IMR-90 (cell line): Measurements from ENCODE around the gene HSPB9. TPM values are rescaled to one million over a fixed set of nuclear protein-coding genes. Genes with fewer than 3 reads are reported as not detected.

ENCODE experiments used
- ATAC-seq: fragments of 200-7000 bp; cut with Tn5 transposase; 2 replicates; pipeline ENCODE4 v1.9.1; 2020; ENCODE audit warnings: low read depth, mild to moderate bottlenecking, moderate library complexity
- BruUV-seq: library from RNA; stranded (reverse); fragments of 400-500 nt; replicated peaks from 2 replicates; lab custom pipeline; 2021; lab: Mats Ljungman, UMichigan
- CTCF ChIA-PET: fragments of 300-600 bp; formaldehyde crosslinking; extraction: SDS; loops from one replicate; lab custom pipeline; 2021; ENCODE audit warnings: antibody characterized with exemption; lab: Yijun Ruan, JAX
- POLR2A ChIA-PET: fragments of 300-600 bp; sonication (Branson Sonifier 250); formaldehyde crosslinking; loops from one replicate; lab custom pipeline; 2022; ENCODE audit warnings: antibody characterized with exemption; ENCODE audit not compliant: unreplicated experiment; lab: Charles Lee
- DNase-seq: peaks from one replicate; pipeline ENCODE4 v3.0.0; 2013
- H2AFZ ChIP-seq: replicated peaks from 2 replicates; pipeline ENCODE3; 2013; ENCODE audit warnings: low read length, mild to moderate bottlenecking; ENCODE audit not compliant: poor library complexity
- H2AK5ac ChIP-seq: 2 replicates; pipeline ENCODE4 v1.6.1; 2013; ENCODE audit warnings: low read depth, low read length, inconsistent platforms
- H2AK9ac ChIP-seq: replicated peaks from 2 replicates; pipeline ENCODE3; 2013; ENCODE audit warnings: mild to moderate bottlenecking, low read depth, low read length, moderate library complexity; ENCODE audit not compliant: poor library complexity
- H2BK120ac ChIP-seq: 2 replicates; pipeline ENCODE4 v1.6.1; 2013; ENCODE audit warnings: low read depth, low read length, inconsistent platforms
- H2BK15ac ChIP-seq: 3 replicates; pipeline ENCODE4 v1.6.1; 2013; ENCODE audit warnings: low read depth, low read length, inconsistent platforms
- H2BK20ac ChIP-seq: 2 replicates; pipeline ENCODE4 v1.6.1; 2013; ENCODE audit warnings: low read depth, mild to moderate bottlenecking, inconsistent platforms, low read length, moderate library complexity
- H2BK5ac ChIP-seq: 2 replicates; pipeline ENCODE4 v1.6.1; 2013; ENCODE audit warnings: mild to moderate bottlenecking, low read depth, low read length, inconsistent platforms; ENCODE audit not compliant: poor library complexity, severe bottlenecking
- H3K14ac ChIP-seq: replicated peaks from 2 replicates; pipeline ENCODE4 v1.6.1; 2013; ENCODE audit warnings: low read depth, low read length, inconsistent platforms
- H3K18ac ChIP-seq: 2 replicates; pipeline ENCODE4 v1.6.1; 2013; ENCODE audit warnings: low read depth, low read length, control low read depth
- H3K23ac ChIP-seq: 2 replicates; pipeline ENCODE4 v1.6.1; 2013; ENCODE audit warnings: low read depth, low read length, inconsistent platforms
- H3K27ac ChIP-seq: 2 replicates; pipeline ENCODE4 v1.5.1; 2013; ENCODE audit warnings: mild to moderate bottlenecking, control low read depth, low read length; ENCODE audit not compliant: insufficient read depth
- H3K27me3 ChIP-seq: 2 replicates; pipeline ENCODE4 v1.6.1; 2013; ENCODE audit warnings: low read length; ENCODE audit not compliant: control insufficient read depth, insufficient read depth
- H3K36me3 ChIP-seq: 2 replicates; pipeline ENCODE4 v1.6.1; 2013; ENCODE audit warnings: low read length, mixed read lengths; ENCODE audit not compliant: control insufficient read depth, insufficient read depth
- H3K4ac ChIP-seq: 2 replicates; pipeline ENCODE4 v1.6.1; 2013; ENCODE audit warnings: low read depth, low read length, inconsistent platforms
- H3K4me1 ChIP-seq: 2 replicates; pipeline ENCODE4 v1.6.1; 2013; ENCODE audit warnings: low read length, mixed read lengths; ENCODE audit not compliant: control insufficient read depth, insufficient read depth
- H3K4me2 ChIP-seq: 2 replicates; pipeline ENCODE4 v1.6.1; 2013; ENCODE audit warnings: low read depth, mild to moderate bottlenecking, control low read depth, low read length, moderate library complexity
- H3K4me3 ChIP-seq: 2 replicates; pipeline ENCODE4 v1.5.1; 2013; ENCODE audit warnings: low read depth, mild to moderate bottlenecking, control low read depth, low read length, moderate library complexity; ENCODE audit not compliant: insufficient read depth
- H3K56ac ChIP-seq: 2 replicates; pipeline ENCODE4 v1.6.1; 2013; ENCODE audit warnings: low read length, inconsistent platforms; ENCODE audit not compliant: insufficient read depth; ENCODE audit errors: extremely low read depth
- H3K79me1 ChIP-seq, 2 experiments: 2 replicates each; pipeline ENCODE4 v1.6.1; 2013; ENCODE audit warnings: low read length in 2 of 2, inconsistent platforms in 1 of 2, low read depth in 1 of 2
- H3K9ac ChIP-seq: 2 replicates; pipeline ENCODE4 v1.6.1; 2013; ENCODE audit warnings: low read depth, low read length, control low read depth
- H3K9me1 ChIP-seq: 2 replicates; pipeline ENCODE4 v1.6.1; 2013; ENCODE audit warnings: low read length, inconsistent platforms; ENCODE audit not compliant: insufficient read depth
- H3K9me3 ChIP-seq: 2 replicates; pipeline ENCODE4 v1.6.1; 2013; ENCODE audit warnings: low read length; ENCODE audit not compliant: control insufficient read depth, insufficient read depth
- H4K20me1 ChIP-seq: 2 replicates; pipeline ENCODE4 v1.6.1; 2013; ENCODE audit warnings: low read length, inconsistent platforms; ENCODE audit not compliant: insufficient read depth
- H4K5ac ChIP-seq: 2 replicates; pipeline ENCODE4 v1.6.1; 2013; ENCODE audit warnings: mild to moderate bottlenecking, low read depth, low read length, control low read depth
- H4K8ac ChIP-seq, 2 experiments: 2 replicates each; pipeline ENCODE4 v1.6.1; 2013; ENCODE audit warnings: low read depth in 2 of 2, low read length in 2 of 2, control low read depth in 1 of 2, inconsistent platforms in 1 of 2
- H4K91ac ChIP-seq: 2 replicates; pipeline ENCODE4 v1.6.1; 2013; ENCODE audit warnings: low read depth, low read length, inconsistent platforms; ENCODE audit not compliant: insufficient read depth
- BHLHE40 ChIP-seq: fragments of 150-350 bp; IDR thresholded peaks from 2 replicates; pipeline ENCODE4 v1.6.1; 2016; ENCODE audit warnings: mild to moderate bottlenecking, low read depth, low read length
- CEBPB ChIP-seq: IDR thresholded peaks from 2 replicates; pipeline ENCODE4 v1.6.1; 2012; ENCODE audit warnings: low read depth, low read length, improper control_type of control experiment
- CHD1 ChIP-seq: IDR thresholded peaks from 2 replicates; pipeline ENCODE4 v1.6.1; 2012; ENCODE audit warnings: low read depth, low read length, improper control_type of control experiment
- CTCF ChIP-seq: conservative IDR thresholded peaks from 2 replicates; pipeline ENCODE4 v1.5.1; 2012; ENCODE audit warnings: mild to moderate bottlenecking, low read depth, low read length, improper control_type of control experiment
- FOS ChIP-seq: fragments of 150-350 bp; IDR thresholded peaks from 2 replicates; pipeline ENCODE4 v1.6.1; 2016; ENCODE audit warnings: low read depth, low read length
- MAZ ChIP-seq: IDR thresholded peaks from 2 replicates; pipeline ENCODE4 v1.6.1; 2012; ENCODE audit warnings: low read depth, mild to moderate bottlenecking, low read length, improper control_type of control experiment, moderate library complexity, borderline replicate concordance
- MXI1 ChIP-seq: IDR thresholded peaks from 2 replicates; pipeline ENCODE4 v1.6.1; 2012; ENCODE audit warnings: low read depth, mild to moderate bottlenecking, low read length, moderate library complexity, borderline replicate concordance
- RAD21 ChIP-seq: IDR thresholded peaks from 2 replicates; pipeline ENCODE4 v1.6.1; 2012; ENCODE audit warnings: low read length, improper control_type of control experiment
- RCOR1 ChIP-seq: IDR thresholded peaks from 2 replicates; pipeline ENCODE4 v1.6.1; 2012; ENCODE audit warnings: mild to moderate bottlenecking, low read length, improper control_type of control experiment; ENCODE audit not compliant: insufficient replicate concordance
- USF2 ChIP-seq: fragments of 150-350 bp; IDR thresholded peaks from 2 replicates; pipeline ENCODE4 v1.6.1; 2017; ENCODE audit warnings: mild to moderate bottlenecking, antibody characterized with exemption, low read length, low read depth
- WGBS, 2 experiments: methylation state at CpG; one replicate each; pipeline versions ENCODE4 v1.1.5 to v1.1.7; 2013; ENCODE audit warnings: missing lambda C conversion rate in 2 of 2; ENCODE audit not compliant: insufficient read length in 1 of 2; ENCODE audit errors: extremely low coverage in 2 of 2; 5-methylcytosine and 5-hydroxymethylcytosine counted together
- dilution Hi-C: fragments of 300-500 bp; cut with HindIII; formaldehyde crosslinking; loops from one replicate; pipeline ENCODE4 v1.14.3; 2018; ENCODE audit warnings: low sequenced_read_pairs; ENCODE audit not compliant: unreplicated experiment
- in situ Hi-C: fragments of 300-500 bp; cut with MboI; formaldehyde crosslinking; loops from 3 replicates; pipeline ENCODE4 v1.14.3; 2019; ENCODE audit warnings: low sequenced_read_pairs, inconsistent platforms, mixed read lengths
- intact Hi-C: fragments of 100-400 bp; cut with micrococcal nuclease; formaldehyde crosslinking; loops from 2 replicates; pipeline ENCODE4 v1.10.0; 2022
- polyA plus RNA-seq, 3 experiments: library from polyadenylated mRNA; depleted of rRNA; stranded (reverse); fragments of >200 nt; gene quantifications; 2 replicates each; pipeline ENCODE4 v1.2.3, GENCODE V29; 2012; ENCODE audit warnings: low replicate concordance in 1 of 3
- total RNA-seq: library from RNA; depleted of rRNA; stranded (reverse); fragments of >200 nt; gene quantifications from 2 replicates; pipeline ENCODE4 v1.2.3, GENCODE V29; 2012

The HSPB9 gene
- total and polyA plus RNA-seq, 2 of the 4 experiments (the other 2 are of a cell fraction) = not detected

- no peak overlapping the region for H3K4me3 ChIP-seq
- no peak overlapping the region for H3K56ac ChIP-seq
- no peak overlapping the region for H2BK20ac ChIP-seq
- ATAC-seq = peak; percentile 88
- H3K79me1 ChIP-seq = peaks cover 49 to 92% of the 10 kb centered on the region in 2 experiments
- peak overlapping the region; percentile 6; the same call in 1 of the 2 replicates for H3K4me2 ChIP-seq
- H3K27ac ChIP-seq = 0 out of 2 replicates have a peak overlapping the region, but pooled peaks have one; percentile 41
- no peak overlapping the region for H2AFZ ChIP-seq
- H4K91ac ChIP-seq = no peak overlapping the region
- H3K36me3 ChIP-seq = peaks cover 28% of the 10 kb centered on the region
- H2BK15ac ChIP-seq = no peak overlapping the region
- no peak for TF ChIP-seq CTCF
- TF ChIP-seq USF2 = peak; percentile 81
- peak; percentile 33; the same call in 1 of the 2 replicates for TF ChIP-seq MAZ
- no peak for TF ChIP-seq CHD1
- peak; percentile 74; the same call in 1 of the 2 replicates for TF ChIP-seq MXI1
- TF ChIP-seq RCOR1 = no peak
- TF ChIP-seq FOS = no peak
- 0 out of 2 replicates have a peak, but pooled peaks have one; percentile 1 for TF ChIP-seq CEBPB
- no peak for TF ChIP-seq RAD21
- TF ChIP-seq BHLHE40 = peak; percentile 76
- no peak overlapping the region for H3K18ac ChIP-seq
- intact Hi-C loops = loop anchor here (10.0 kb wide), 1 partner anchor 392 kb away; no protein-coding TSS in a partner anchor
- H4K20me1 ChIP-seq = peaks cover 65% of the 10 kb centered on the region
- in situ Hi-C loops = no loop called here
- H4K5ac ChIP-seq = no peak overlapping the region
- H3K14ac ChIP-seq = no peak overlapping the region; the same call in 1 of the 2 replicates
- H3K9me1 ChIP-seq = peaks cover 52% of the 10 kb centered on the region
- ChIA-PET CTCF (no interaction called here), POLR2A (no interaction called here)
- dilution Hi-C loops = no loop called here
- peak overlapping the region; percentile 69 for H2BK5ac ChIP-seq
- H3K9me3 ChIP-seq = no peaks in the 10 kb centered on the region
- no peak overlapping the region for H2BK120ac ChIP-seq
- no peak overlapping the region for H3K23ac ChIP-seq
- H3K4ac ChIP-seq = peak overlapping the region; percentile 54; the same call in 1 of the 2 replicates
- no peak overlapping the region for H2AK9ac ChIP-seq
- BruUV-seq = no TSS peak
- peak; percentile 81 for DNase-seq
- peaks cover 27% of the 10 kb centered on the region for H3K4me1 ChIP-seq
- no peaks in the 10 kb centered on the region for H3K27me3 ChIP-seq
- H4K8ac ChIP-seq = no peak overlapping the region
- peak overlapping the region; percentile 68; the same call in 1 of the 2 replicates for H2AK5ac ChIP-seq
- 80% methylated on average over 1 of the region's 3 CpGs; no CpG with 5 or more reads in 1 of the 2 experiments for WGBS, 2 experiments
- no peak overlapping the region for H3K9ac ChIP-seq
These were observed 10.3 kb downstream of the HSPB9 start for GRCh38 chr17:42132941-42133340.
